GM12878 (cell line): ENCODE results near the gene RBM4B. TPM values are rescaled to one million over a fixed set of nuclear protein-coding genes. Genes with fewer than 3 reads are reported as not detected.

ENCODE experiments used
- ATAC-seq: fragments of 200-7000 bp; cut with Tn5 transposase; 3 replicates; pipeline ENCODE4 v1.9.1; 2020; ENCODE audit warnings: mild to moderate bottlenecking, moderate library complexity
- BruUV-seq: library from RNA; stranded (reverse); fragments of 400-500 nt; replicated peaks from 2 replicates; lab custom pipeline; 2021; lab: Mats Ljungman, UMichigan
- CTCF ChIA-PET: fragments of 300-600 bp; sonication (Branson Sonifier 250); formaldehyde crosslinking; extraction: SDS; loops from one replicate; lab custom pipeline; 2021; ENCODE audit warnings: inconsistent platforms; lab: Yijun Ruan, JAX
- POLR2A ChIA-PET: fragments of 350-600 bp; formaldehyde crosslinking; extraction: SDS; loops from one replicate; lab custom pipeline; 2021; ENCODE audit warnings: inconsistent platforms; lab: Charles Lee
- RAD21 ChIA-PET: fragments of 300-600 bp; sonication (Branson Sonifier 250); formaldehyde crosslinking; loops from one replicate; lab custom pipeline; 2023; ENCODE audit warnings: antibody characterized with exemption; ENCODE audit not compliant: unreplicated experiment; lab: Charles Lee
- SMC1A ChIA-PET: fragments of 300-600 bp; sonication (Branson Sonifier 250); formaldehyde crosslinking; loops from one replicate; lab custom pipeline; 2023; ENCODE audit not compliant: unreplicated experiment, uncharacterized antibody; lab: Charles Lee
- DNase-seq: peaks from one replicate; pipeline ENCODE4 v3.0.0-alpha.2; 2011; ENCODE audit warnings: low read depth, low spot score
- FAIRE-seq: peaks from 3 replicates; lab custom pipeline; 2011; peaks lifted over from hg19 to GRCh38; lab: Jason Lieb, UNC
- H2AFZ ChIP-seq: 2 replicates; pipeline ENCODE4 v1.6.0; 2011; ENCODE audit warnings: low read depth, low read length, control low read depth; ENCODE audit not compliant: control insufficient read depth
- H3K27ac ChIP-seq: 2 replicates; pipeline ENCODE4 v1.5.1; 2011; ENCODE audit warnings: control low read depth; ENCODE audit not compliant: control insufficient read depth, insufficient read depth
- H3K27me3 ChIP-seq, 2 experiments: replicated peaks in 1 of 2; 2 replicates each; pipeline versions ENCODE4 v1.6.0 to v1.6.1; 2011; ENCODE audit warnings: low read length in 1 of 2; ENCODE audit not compliant: control insufficient read depth in 2 of 2, insufficient read depth in 2 of 2
- H3K36me3 ChIP-seq, 2 experiments: 2 replicates each; pipeline ENCODE4 v1.5.1; 2011; ENCODE audit warnings: low read length in 1 of 2; ENCODE audit not compliant: control insufficient read depth in 2 of 2, insufficient read depth in 2 of 2
- H3K4me1 ChIP-seq: 2 replicates; pipeline ENCODE4 v1.6.1; 2011; ENCODE audit warnings: mild to moderate bottlenecking, low read length, moderate library complexity, mixed read lengths; ENCODE audit not compliant: control insufficient read depth, insufficient read depth
- H3K4me2 ChIP-seq: 2 replicates; pipeline ENCODE4 v1.6.0; 2011; ENCODE audit warnings: control low read depth; ENCODE audit not compliant: control insufficient read depth, insufficient read depth
- H3K4me3 ChIP-seq: fragments of 200-600 bp; sonication (generic); 2 replicates; pipeline ENCODE4 v1.5.1; 2016
- H3K79me2 ChIP-seq: 2 replicates; pipeline ENCODE4 v1.6.0; 2011; ENCODE audit warnings: low read length; ENCODE audit not compliant: control insufficient read depth, insufficient read depth
- H3K9ac ChIP-seq: 2 replicates; pipeline ENCODE4 v1.8.0; 2011; ENCODE audit warnings: low read length, control low read depth, mixed read lengths; ENCODE audit not compliant: control insufficient read depth, insufficient read depth
- H3K9me3 ChIP-seq: replicated peaks from 3 replicates; pipeline ENCODE4 v1.5.1; 2011; ENCODE audit warnings: mild to moderate bottlenecking, low read length; ENCODE audit not compliant: control insufficient read depth, insufficient read depth
- H4K20me1 ChIP-seq: 2 replicates; pipeline ENCODE4 v1.6.0; 2011; ENCODE audit not compliant: control insufficient read depth, insufficient read depth
- CHD4 ChIP-seq: fragments of 200-600 bp; sonication (generic); IDR thresholded peaks from 2 replicates; pipeline ENCODE4 v1.6.1; 2016; ENCODE audit warnings: mild to moderate bottlenecking
- CTCF ChIP-seq, 3 experiments: IDR thresholded peaks in 2 of 3; conservative IDR thresholded peaks in 1 of 3; 2 replicates each; pipeline ENCODE4 v1.5.1; 2011; ENCODE audit warnings: low read depth in 3 of 3, low read length in 3 of 3, mild to moderate bottlenecking in 3 of 3, control low read depth in 2 of 3, moderate library complexity in 2 of 3, inconsistent platforms in 1 of 3, mixed read lengths in 1 of 3; ENCODE audit not compliant: control insufficient read depth in 2 of 3, insufficient read depth in 1 of 3; ENCODE audit errors: extremely low read depth in 1 of 3
- EZH2 ChIP-seq: IDR thresholded peaks from 2 replicates; pipeline ENCODE4 v1.6.1; 2012; ENCODE audit warnings: low read depth, mild to moderate bottlenecking, control low read depth, inconsistent platforms, low read length, borderline replicate concordance; ENCODE audit not compliant: control insufficient read depth
- FOXK2 ChIP-seq: fragments of 450-650 bp; IDR thresholded peaks from 2 replicates; pipeline ENCODE4 v1.6.1; 2017; ENCODE audit warnings: mild to moderate bottlenecking, moderate library complexity
- IKZF1 ChIP-seq: fragments of 450-650 bp; conservative IDR thresholded peaks from 2 replicates; pipeline ENCODE4 v1.6.1; 2017; ENCODE audit warnings: antibody characterized with exemption, mild to moderate bottlenecking
- IRF5 ChIP-seq: fragments of 450-650 bp; IDR thresholded peaks from 2 replicates; pipeline ENCODE4 v1.6.1; 2017; ENCODE audit warnings: borderline replicate concordance
- LARP7 ChIP-seq: fragments of 450-650 bp; IDR thresholded peaks from 2 replicates; pipeline ENCODE4 v1.6.1; 2017; ENCODE audit warnings: mild to moderate bottlenecking
- MEF2A ChIP-seq: IDR thresholded peaks from 2 replicates; pipeline ENCODE4 v1.6.1; 2011; ENCODE audit warnings: low read depth, mild to moderate bottlenecking, low read length, moderate library complexity; ENCODE audit not compliant: insufficient read depth
- MTA2 ChIP-seq: fragments of 450-650 bp; IDR thresholded peaks from 2 replicates; pipeline ENCODE4 v1.6.1; 2016; ENCODE audit warnings: low read depth, mild to moderate bottlenecking, moderate library complexity
- NR2C2 ChIP-seq: IDR thresholded peaks from 2 replicates; pipeline ENCODE4 v1.6.1; 2011; ENCODE audit warnings: borderline replicate concordance, low read depth; ENCODE audit not compliant: control insufficient read depth, insufficient read length
- PAX5 ChIP-seq: IDR thresholded peaks from 2 replicates; pipeline ENCODE4 v1.6.1; 2011; ENCODE audit warnings: low read depth, low read length, borderline replicate concordance
- SREBF2 ChIP-seq: IDR thresholded peaks from 2 replicates; pipeline ENCODE4 v1.6.1; 2012; ENCODE audit warnings: mild to moderate bottlenecking, low read length
- SUZ12 ChIP-seq: fragments of 200-600 bp; sonication (generic); IDR thresholded peaks from one replicate; pipeline ENCODE4 v1.6.1; 2018; ENCODE audit warnings: antibody characterized with exemption, mild to moderate bottlenecking; ENCODE audit not compliant: unreplicated experiment
- USF1 ChIP-seq: IDR thresholded peaks from 2 replicates; pipeline ENCODE4 v1.6.1; 2011; ENCODE audit warnings: borderline replicate concordance, low read depth, mild to moderate bottlenecking, moderate library complexity, mixed read lengths, low read length; ENCODE audit not compliant: insufficient read depth; ENCODE audit errors: extremely low read length
- WGBS: methylation state at CpG from one replicate; pipeline ENCODE4 v1.1.6; 2016; ENCODE audit warnings: low lambda C conversion rate; ENCODE audit not compliant: insufficient replicate concordance, insufficient coverage; ENCODE audit errors: missing lambda C conversion rate; 5-methylcytosine and 5-hydroxymethylcytosine counted together
- in situ Hi-C: fragments of 300-500 bp; cut with MboI; formaldehyde crosslinking; loops from 9 replicates; pipeline ENCODE4 v1.14.3; 2018; ENCODE audit warnings: mixed read lengths
- intact Hi-C: fragments of 100-400 bp; cut with micrococcal nuclease; formaldehyde crosslinking; loops from one replicate; pipeline ENCODE4 v1.14.2; 2022; ENCODE audit not compliant: unreplicated experiment
- polyA plus RNA-seq, 11 experiments: library from polyadenylated mRNA; depleted of rRNA in 4 of 11; unstranded in 6 of 11; stranded (reverse) in 5 of 11; fragments of >200 nt; fragmentation: Nextera tagmentation in 4 of 11; fragmentation: Illumina TruSeq in 1 of 11; extraction: Ambion mirVana in 4 of 11; extraction: Trizol in 1 of 11; gene quantifications; 1 replicate in 1 of 11; 2 replicates in 10 of 11; pipeline versions ENCODE4 v1.2.1 to v1.2.3, GENCODE V29; 2011 to 2016; ENCODE audit warnings: inconsistent platforms in 2 of 11, missing spikeins in 2 of 11, low read depth in 1 of 11
- total RNA-seq, 4 experiments: library from RNA; depleted of rRNA in 3 of 4; stranded (reverse); fragments of >200 nt in 3 of 4; fragmentation: Illumina TruSeq in 1 of 4; extraction: Trizol in 1 of 4; gene quantifications; 2 replicates each; pipeline versions ENCODE4 v1.2.1 to v1.2.3, GENCODE V29; 2013 to 2021

The RBM4B gene
- total and polyA plus RNA-seq, 10 of the 15 experiments (the other 5 are each of a cell fraction or from before 2014, with no cell fraction given), result 16.1 to 37.0 (median 21.6) TPM

- SMC1A ChIA-PET, result no interaction called here
- Histone ChIP-seq H4K20me1 (no peaks in the 10 kb centered on the region), H3K27me3 (peaks cover 17 to 21% of the 10 kb centered on the region in 2 experiments), H3K4me2 (no peak overlapping the region), H3K4me1 (no peaks in the 10 kb centered on the region), H3K9me3 (no peaks in the 10 kb centered on the region), H3K4me3 (no peak overlapping the region), H3K36me3 (no peaks in the 10 kb centered on the region), H3K27ac (no peak overlapping the region), H3K79me2 (no peaks in the 10 kb centered on the region), H2AFZ (no peak overlapping the region), H3K9ac (no peak overlapping the region)
- ATAC-seq, result no peak
- BruUV-seq, result no TSS peak
- RAD21 ChIA-PET, result no interaction called here
- CTCF ChIA-PET, result interaction anchor here (1.0 to 1.7 kb wide), 4 partner anchors 14 to 339 kb away, joined by 3 to 8 read pairs (median 4); no protein-coding TSS in a partner anchor
- TF ChIP-seq SUZ12 (no peak), PAX5 (no peak), IKZF1 (no peak), NR2C2 (no peak)
- in situ Hi-C loops (no loop called here), intact Hi-C loops (no loop called here)
- POLR2A ChIA-PET, result no interaction called here
- no peak for DNase-seq
- FAIRE-seq, result no peak
- WGBS, result 73% methylated on average over 10 of the region's 10 CpGs
Observed at GRCh38 chr11:66725647-66726046, 48.0 kb upstream of the RBM4B start.

- ChIA-PET RAD21 (no interaction called here), CTCF (interaction anchor here (1.2 to 1.7 kb wide), 3 partner anchors 13 to 339 kb away, joined by 3 to 8 read pairs (median 4); no protein-coding TSS in a partner anchor), POLR2A (no interaction called here), SMC1A (no interaction called here)
- H3K27ac ChIP-seq, result no peak overlapping the region
- no peaks in the 10 kb centered on the region for H3K36me3 ChIP-seq
- H2AFZ ChIP-seq, result no peak overlapping the region
- no peaks in the 10 kb centered on the region for H3K9me3 ChIP-seq
- no peaks in the 10 kb centered on the region for H4K20me1 ChIP-seq
- no peak overlapping the region for H3K4me3 ChIP-seq
- H3K4me2 ChIP-seq, result no peak overlapping the region
- no peak overlapping the region for H3K9ac ChIP-seq
- ATAC-seq (no peak), FAIRE-seq (no peak), DNase-seq (no peak)
- 75% methylated on average over 1 of the region's 1 CpG for WGBS
- BruUV-seq, result no TSS peak
- intact Hi-C loops (no loop called here), in situ Hi-C loops (no loop called here)
- no peaks in the 10 kb centered on the region for H3K4me1 ChIP-seq
- H3K79me2 ChIP-seq, result no peaks in the 10 kb centered on the region
- peaks cover 17 to 21% of the 10 kb centered on the region in 2 experiments for H3K27me3 ChIP-seq
- no peak for TF ChIP-seq USF1
- no peak for TF ChIP-seq IRF5
- no peak for TF ChIP-seq CHD4
- no peak for TF ChIP-seq EZH2
- no peak for TF ChIP-seq MTA2
- TF ChIP-seq MEF2A, result no peak
- no peak for TF ChIP-seq LARP7
- TF ChIP-seq FOXK2, result no peak
- no peak for TF ChIP-seq CTCF (IDR thresholded peaks at IDR 0.05 in 2 of 3, conservative IDR thresholded peaks at IDR 0.05 in 1 of 3; ENCODE audit: control insufficient read depth in 2 of 3, extremely low read depth in 1 of 3, insufficient read depth in 1 of 3, low read depth in 3 of 3, low read length in 3 of 3)
- no peak for TF ChIP-seq SREBF2
Observed at GRCh38 chr11:66725114-66725513, 47.4 kb upstream of the RBM4B start.
